GM15510 (cell line): Measurements from ENCODE around the gene PPP2R2D.

Source experiments
- POLR2A ChIP-seq: IDR thresholded peaks from 3 replicates; pipeline ENCODE4 v1.6.1; 2011; ENCODE audit warnings: borderline replicate concordance; ENCODE audit not compliant: insufficient read length; ENCODE audit errors: extremely low read depth

The PPP2R2D gene

DNA sequence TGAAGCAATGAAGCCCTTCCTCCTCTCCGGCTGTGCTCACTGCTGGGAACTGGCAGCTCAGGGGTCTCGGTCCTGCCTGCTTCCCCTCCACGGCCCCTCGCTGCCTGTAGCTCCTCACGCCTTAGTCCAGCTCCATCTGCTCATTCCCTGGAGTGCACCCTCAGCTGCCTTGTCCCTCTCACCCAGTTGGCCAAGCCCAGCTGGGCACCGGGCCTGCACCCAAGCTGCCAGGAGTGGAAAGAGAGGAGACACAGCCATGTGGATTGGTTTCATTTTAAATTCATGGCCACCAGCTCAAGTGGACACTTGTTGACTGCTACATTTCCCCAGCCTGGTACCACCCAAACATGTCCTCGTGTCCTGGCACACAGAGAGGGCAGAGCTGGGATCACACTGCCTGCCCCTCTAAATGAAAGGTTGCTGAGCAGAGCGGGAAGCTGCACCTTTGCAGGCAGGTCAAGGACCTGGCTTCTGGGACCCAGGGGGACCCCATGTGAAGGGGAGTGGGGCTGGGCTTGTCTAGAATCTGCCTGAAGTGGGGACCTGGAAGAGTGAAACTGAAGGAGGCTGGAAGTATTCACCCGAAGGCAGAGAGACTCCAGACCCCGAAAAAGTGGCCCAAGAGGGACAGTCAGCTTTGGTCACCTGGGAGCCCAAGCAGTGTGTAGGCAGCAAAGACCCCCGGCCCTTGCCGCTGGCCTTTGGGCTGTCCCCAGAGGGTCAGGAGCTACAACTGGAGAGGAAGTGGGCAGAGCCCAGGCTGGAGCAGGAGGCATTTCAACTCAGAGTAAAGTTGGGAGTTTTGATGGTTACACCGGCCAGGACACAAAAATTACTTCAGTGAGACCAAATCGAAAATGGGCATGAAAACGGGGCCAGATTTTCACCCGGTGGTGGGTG, 95.9 kb downstream of the PPP2R2D start:
- no peak for TF ChIP-seq POLR2A

DNA sequence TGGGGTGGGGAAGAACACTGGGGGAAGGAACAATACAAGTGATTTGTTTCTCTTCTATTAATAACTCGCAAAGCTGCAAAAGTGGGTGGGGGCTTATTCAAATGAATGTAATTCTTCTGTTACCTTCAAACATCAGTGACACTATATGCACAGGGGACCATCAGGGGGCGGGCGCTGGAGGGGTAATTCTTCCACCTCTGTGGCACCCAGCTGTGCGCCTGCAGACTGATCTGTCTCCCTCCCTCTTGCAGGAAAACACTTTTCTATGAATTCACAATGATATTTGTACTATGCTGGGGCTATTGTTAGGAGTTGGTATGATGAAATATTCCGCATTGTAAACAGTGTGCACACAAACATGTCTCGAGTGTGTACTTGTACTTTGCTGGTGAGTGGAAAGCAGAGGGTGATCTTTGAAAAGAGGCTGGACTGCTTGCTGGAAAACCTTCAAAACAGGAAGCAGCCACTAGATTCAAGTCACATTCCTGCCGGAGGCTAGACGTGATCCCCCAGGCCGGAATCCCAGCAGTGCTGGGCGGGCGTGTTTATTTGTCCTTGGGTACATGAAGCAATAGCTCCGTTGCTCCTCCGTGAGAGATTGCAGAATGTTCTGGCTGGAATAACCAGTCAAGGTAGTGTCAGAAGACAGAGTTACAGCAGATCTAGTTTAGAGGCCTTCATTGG, 96.7 kb downstream of the PPP2R2D start:
- TF ChIP-seq POLR2A, result no peak

DNA sequence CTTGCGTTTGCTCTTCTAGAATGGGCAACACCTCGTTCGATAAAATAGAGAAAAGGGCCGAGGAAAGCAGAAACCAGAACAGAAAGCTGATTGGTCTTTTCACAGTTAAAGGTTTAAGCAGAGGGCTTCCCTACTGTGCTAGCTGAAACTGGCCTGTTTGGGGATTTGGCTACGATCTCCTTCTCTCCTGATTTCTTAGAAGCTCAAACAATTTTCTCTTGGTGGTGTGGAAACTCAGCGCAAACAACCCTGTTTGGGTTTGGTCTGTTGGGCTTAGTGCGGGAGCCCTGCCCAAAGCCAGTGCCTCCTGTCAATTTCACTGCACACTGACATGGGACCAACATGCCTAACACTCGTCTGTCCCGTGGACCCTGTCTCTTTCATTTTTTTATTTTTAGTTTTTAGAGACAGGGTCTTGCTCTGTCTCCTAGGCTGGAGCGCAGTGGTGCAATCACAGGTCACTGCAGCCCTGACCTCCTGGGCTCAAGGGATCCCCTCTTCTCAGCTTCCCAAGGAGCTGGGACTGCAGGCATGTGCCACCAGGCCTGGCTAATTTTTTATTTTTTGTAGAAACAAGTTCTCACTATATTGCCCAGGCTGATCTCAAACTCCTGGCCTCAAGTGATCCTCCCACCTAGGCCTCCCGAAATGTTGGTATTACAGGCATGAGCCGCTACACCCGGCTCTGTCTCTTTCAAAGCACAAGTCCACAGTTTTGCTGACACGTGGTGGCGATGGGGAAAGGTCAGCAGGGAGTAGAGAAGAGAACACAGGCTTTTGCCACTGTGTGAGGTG, 97.4 kb downstream of the PPP2R2D start:
- TF ChIP-seq POLR2A, result no peak

DNA sequence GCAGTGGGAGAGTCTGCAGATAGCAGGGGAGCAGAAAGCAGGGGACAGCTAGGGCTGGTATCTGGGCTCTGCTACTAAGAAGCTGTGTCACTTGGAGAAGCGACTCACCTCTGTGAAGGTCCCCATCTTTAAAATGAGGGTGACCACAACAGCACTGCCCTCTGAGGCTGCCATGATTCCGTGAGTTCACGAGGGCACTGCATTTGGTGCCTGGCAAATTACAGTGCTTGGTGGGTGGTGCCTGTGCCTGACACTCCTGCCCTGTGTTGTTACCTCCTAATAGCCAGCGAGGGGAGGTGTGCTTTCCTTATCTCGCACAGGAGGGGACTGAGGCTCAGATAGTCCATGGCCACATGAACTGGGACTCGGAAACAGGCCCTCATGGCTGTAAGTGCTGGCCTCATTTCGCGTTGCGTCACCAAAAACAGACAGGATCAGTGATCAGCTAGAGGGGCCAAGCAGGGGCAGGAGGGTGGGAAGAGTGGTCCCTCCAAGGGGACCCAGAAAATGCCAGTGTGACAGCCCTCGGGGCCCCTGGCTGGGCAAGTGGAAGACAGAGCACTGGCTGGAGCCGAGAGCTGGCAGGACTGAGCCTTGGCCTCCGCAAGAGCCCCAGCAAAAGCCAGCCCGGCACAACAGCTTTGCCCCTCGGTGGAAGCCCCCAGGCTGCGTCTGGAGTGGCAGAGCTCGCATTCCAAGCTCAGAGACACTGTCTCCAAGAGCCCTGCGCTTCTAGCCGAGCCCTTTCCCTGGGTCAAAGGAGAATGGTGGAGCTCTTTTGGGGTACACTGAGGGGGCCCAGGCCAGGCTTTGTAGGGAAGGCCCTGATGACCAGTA, 98.3 kb downstream of the PPP2R2D start:
- no peak for TF ChIP-seq POLR2A

DNA sequence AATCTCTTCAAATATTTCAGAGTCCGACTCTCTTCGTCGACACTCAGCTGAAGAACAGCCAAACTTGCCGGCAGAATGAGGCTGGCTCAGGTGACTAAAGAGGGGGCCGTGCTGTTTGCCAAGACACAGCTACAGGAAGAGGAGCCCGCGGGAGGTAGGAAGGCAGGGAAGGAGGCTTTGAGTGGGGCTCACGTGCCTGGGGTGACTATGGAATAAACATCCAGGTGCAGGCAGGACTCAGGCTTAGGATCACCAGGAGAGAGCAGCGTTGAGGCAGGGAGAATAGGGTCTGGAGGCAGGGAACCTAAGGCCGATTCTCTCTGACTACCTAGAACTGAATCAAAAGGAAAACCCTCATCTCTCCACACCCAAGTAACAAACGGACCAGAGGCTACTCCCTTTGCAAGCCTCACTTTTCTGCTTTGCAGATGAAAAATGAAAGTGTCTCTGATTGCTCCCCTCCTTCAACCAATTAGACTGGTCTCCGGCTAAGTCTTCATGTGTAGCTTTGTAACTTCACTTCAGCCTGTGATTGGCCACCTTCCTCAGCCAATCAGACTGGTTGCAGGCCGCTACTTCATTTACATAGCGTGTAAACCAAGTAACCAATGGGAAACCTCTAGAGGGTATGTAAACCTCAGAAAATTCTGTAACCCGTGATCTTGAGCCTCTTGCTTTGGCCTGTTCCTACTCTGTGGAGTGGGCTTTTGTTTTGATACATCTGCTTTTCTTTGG, 100.6 kb downstream of the PPP2R2D start:
- TF ChIP-seq POLR2A, result no peak

DNA sequence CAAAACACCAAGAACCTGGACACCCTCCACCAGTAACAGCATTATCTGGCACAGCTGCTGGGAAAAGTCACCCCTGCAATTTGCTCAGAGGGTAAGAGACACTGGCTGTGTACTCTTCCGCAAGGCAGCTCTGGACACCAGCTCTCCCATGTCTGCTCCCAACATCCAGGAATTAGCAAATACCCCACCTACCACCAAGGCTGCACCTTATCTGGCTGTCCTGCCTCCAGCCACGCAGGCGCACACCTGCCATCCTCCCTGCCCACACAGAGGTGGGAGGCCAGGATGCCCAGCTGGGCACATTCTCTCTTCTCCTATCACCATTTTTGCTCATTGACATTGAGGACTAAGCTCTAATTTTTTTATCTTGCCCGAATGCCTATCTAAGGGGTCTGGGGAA, 101.2 kb downstream of the PPP2R2D start:
- no peak for TF ChIP-seq POLR2A

DNA sequence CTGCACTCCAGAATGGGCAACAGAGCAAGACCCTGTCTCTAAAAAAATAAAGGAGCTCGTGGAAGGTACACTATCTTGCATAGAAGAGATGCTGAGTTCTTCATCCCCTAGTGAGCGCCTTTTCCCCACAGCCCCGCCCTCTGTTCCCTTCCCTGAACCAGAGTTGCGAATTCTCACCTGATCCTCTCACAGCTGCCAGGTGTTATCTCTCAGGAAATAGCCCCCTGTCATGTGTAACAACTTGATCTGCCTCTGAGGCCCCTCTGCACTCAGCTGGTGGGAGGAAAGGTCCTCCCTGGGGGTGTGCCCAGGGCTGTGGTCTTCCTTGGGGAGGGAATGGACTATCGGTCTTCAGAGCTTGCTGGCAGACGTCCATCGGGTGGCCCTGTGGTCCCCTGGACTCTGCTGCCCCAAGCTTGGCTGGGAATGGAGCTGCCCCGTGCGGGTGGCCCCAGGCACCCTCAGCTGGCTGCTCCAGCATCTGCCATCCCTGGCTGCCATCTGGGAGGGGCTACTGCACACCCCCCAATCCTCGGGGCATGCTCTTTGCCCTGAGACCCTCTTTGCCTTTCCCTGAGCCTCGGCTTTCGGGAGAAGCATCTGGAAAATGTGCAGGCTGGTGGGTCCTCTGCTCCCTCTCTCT, 102.6 kb downstream of the PPP2R2D start:
- no peak for TF ChIP-seq POLR2A

DNA sequence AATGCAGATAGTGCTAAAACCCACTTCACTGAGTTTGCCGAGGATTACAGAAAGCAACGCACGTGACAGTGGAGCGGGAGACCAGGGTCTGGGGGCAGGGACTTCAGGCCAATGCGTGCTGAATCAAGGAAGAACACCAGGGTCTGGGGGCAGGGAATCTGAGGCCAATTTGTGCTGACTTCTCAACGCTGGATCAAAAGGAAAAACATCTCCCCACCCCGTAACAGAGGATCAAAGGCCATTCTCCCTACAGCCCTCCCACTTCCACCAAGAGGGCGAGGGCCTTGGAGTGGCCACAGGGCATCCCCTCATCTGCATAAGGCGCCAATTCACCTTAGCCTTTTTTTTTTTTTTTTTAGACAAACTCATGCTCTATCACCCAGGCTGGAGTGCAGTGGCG, 103.2 kb downstream of the PPP2R2D start:
- no peak for TF ChIP-seq POLR2A

DNA sequence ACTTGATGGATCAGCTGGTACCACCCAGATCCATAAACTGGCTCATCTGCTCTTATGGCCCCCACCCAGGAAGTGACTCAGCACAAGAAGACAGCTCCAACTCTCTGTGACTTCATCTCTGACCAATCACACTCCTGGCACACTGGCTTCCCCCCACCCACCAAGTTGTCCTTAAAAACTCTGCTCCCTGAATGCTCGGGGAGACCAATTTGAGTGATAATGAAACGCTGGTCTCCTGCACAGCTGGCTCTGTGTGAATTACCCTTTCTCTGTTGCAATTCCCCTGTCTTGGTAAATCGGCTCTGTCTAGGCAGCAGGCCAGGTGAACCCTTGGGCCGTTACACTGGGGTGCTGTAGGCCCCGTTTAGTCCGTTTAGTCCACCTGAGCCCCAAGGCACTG, 104.3 kb downstream of the PPP2R2D start:
- TF ChIP-seq POLR2A, result no peak

DNA sequence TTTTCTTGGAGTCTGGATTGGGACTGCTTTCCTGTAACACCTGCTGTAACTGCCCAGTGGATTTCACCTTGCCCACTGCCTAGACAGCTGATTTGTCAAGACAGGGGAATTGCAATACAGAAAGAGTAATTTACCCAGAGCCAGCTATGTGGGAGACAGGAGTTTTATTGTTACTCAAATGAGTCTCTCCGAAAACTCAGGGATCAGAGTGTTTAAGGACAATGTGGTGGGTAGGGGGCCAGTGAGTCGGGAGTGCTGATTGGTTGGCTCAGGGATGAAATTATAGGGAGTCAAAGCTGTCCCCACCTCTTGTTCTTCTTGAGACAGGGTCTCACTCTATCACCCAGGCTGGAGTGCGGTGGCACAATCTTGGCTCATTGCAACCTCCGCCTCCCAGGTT, 106.2 kb downstream of the PPP2R2D start:
- no peak for TF ChIP-seq POLR2A

DNA sequence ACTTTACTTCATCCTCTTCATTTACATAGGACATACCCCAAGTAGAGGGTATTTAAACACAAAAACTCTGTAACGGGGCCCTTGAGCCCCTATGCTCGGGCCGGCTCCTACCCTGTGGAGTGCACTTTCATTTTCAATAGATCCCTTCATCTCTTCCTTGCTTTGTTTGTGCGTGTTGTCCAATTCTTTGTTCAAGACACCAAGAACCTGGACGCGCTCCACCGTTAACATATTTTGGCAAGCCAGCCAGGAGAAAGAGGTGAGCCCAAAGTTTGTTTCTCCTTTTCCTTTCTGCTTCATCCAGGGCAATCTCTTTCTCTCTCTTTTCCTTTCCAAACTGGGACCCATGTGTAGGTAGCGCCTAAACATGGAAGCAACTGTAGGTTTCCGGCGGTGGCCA, 106.9 kb downstream of the PPP2R2D start:
- no peak for TF ChIP-seq POLR2A
